Measurements from ENCODE around the gene OMP.

OMP gene

GRCh38 chr11:77107950-77108349 is 5.3 kb downstream of the OMP start:
- no peak for ATAC-seq

DNA sequence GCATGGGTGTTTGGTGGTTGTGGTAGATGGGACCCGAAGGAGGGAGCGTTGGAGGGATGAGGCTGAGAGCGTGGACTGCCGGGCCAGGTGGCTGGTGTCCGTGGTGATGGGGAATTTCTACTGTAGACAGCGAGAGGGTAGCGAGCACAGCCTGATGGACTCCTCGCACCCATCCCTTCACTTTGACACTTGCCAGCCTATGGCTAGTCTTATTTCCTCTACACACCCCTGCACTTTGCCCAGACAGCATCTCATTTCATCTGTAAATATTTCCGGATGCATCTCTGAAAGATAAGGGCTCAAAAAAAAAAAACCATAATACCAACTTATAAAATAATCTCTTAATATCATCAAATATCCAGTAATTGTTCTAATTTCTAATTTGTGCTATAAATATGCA is 5.8 kb downstream of the OMP start:
- no peak for ATAC-seq

- ATAC-seq, result no peak
These were observed 6.8 kb downstream of the OMP start for GRCh38 chr11:77109236-77110019.

GRCh38 chr11:77110836-77111235 is 8.2 kb downstream of the OMP start:
- no peak for ATAC-seq

GRCh38 chr11:77111277-77111676 is 8.6 kb downstream of the OMP start:
- no peak for ATAC-seq

GRCh38 chr11:77111946-77112345 is 9.3 kb downstream of the OMP start:
- no peak for ATAC-seq

GRCh38 chr11:77112641-77113381 is 10.2 kb downstream of the OMP start:
- ATAC-seq, result no peak

- no peak for ATAC-seq
These were observed 10.9 kb downstream of the OMP start for GRCh38 chr11:77113382-77114088.

DNA sequence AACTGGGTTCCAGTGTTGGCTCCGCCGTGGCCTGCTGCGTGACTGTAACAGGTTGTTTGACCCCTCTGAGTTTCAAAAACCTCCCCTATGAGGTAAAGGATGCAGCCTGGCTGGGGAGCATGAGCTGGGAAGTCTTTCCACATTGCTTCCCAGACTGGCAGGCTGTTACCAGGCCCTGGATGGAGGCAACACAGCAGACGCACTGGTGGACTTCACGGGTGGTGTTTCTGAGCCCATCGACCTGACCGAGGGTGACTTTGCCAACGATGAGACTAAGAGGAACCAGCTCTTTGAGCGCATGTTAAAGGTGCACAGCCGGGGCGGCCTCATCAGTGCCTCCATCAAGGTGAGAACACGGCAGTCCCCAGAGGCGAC is 11.4 kb downstream of the OMP start:
- ATAC-seq, result no peak

DNA sequence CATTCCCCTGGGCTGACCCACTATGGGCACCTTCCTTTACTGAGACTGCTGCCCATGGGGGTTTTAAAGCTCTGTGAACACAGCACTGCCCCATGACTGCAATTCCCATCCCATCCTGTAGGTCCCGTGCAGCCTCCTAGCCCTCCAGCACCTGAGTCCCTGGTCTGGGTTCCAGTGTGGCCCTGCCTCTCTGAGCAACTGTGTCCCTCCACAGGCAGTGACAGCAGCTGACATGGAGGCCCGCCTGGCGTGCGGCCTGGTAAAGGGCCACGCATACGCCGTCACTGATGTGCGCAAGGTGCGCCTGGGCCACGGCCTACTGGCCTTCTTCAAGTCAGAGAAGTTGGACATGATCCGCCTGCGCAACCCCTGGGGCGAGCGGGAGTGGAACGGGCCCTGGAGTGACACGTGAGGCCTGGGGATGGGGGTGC is 12.6 kb downstream of the OMP start:
- ATAC-seq, result no peak

DNA sequence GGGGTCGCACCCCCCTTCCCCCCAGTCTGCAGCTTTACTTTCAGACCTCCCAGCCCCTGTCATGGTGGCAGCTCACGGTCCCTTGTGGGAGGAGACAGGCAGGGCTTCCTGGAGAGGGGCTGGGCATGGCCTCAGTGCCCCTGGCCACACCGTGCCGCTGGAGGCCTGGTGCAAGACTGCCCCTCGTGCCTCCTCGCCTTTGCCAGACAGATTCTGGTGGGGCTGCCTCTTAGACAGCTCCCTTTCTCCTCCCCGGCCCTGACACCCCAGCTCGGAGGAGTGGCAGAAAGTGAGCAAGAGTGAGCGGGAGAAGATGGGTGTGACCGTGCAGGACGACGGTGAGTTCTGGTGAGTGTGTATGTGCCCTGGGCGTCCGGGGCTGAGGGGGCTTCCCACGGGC is 13.3 kb downstream of the OMP start:
- ATAC-seq, result no peak

DNA sequence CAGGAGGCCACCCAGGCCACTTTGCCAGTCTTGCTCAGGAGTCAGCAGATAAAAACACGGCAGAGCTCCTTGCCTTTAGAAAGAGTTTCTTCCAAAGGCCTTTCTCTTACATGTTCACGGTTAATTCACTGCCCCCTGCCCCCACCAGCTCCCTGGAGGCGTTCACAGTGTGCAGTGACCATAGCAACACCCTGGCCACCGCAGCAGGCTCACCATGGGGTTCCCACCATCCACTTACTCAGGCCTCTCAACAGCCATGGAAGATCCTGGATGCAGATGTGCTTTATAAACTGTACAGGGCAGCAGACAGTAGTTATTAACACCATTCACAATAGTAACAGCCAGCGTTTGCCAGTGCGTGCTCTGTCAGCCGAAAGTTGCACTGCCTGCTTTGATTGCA is 14.9 kb downstream of the OMP start:
- ATAC-seq, result no peak

- no peak for ATAC-seq
These were observed 15.4 kb downstream of the OMP start for GRCh38 chr11:77118086-77118485.

DNA sequence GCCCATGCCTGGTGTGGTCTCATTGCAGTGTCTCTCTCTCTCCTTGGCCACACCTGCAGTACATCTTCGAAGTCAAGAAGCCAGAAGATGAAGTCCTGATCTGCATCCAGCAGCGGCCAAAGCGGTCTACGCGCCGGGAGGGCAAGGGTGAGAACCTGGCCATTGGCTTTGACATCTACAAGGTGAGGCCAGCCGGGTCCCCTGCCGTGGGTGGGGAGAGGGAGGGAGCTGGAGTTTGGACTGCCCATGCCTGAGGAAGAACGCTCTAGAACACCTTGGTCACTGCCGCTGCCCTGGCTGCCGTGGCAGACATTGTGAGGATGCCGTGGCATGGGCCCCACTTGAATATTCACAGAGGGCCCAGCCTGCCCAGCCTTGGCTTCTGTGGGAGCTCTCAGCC is 16.3 kb downstream of the OMP start:
- no peak for ATAC-seq

DNA sequence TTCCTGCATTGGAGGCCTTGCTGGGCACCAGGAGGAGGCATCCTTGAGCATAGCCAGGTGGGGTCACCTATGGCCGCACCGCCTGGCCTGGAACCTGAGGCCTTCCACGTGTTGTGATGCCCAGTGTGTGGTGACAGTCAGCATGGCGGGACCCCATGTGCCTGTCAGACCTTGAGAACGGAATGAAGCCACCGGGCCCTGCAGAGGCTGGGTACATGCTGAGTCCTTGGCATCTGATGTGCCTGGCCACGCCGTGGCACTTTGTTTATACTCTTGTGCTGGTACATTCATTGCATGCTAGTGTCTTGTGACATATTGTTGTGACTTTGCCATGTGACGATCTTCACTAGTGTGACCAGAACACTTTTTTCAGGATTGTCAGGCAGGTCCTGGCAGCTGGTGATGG is 16.9 kb downstream of the OMP start:
- no peak for ATAC-seq

DNA sequence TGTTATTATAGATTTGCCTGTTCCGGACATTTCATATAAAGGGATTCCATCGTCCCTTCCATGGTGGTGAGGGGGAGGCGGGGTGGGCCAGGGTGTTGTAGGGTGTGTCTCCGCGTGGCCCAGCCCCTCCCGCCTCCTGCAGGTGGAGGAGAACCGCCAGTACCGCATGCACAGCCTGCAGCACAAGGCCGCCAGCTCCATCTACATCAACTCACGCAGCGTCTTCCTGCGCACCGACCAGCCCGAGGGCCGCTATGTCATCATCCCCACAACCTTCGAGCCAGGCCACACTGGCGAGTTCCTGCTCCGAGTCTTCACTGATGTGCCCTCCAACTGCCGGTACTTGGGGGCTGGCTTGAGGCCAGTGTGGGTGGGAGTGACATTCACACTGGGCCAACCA is 17.9 kb downstream of the OMP start:
- no peak for ATAC-seq

- ATAC-seq, result no peak
These were observed 18.5 kb downstream of the OMP start for GRCh38 chr11:77121096-77121640.

DNA sequence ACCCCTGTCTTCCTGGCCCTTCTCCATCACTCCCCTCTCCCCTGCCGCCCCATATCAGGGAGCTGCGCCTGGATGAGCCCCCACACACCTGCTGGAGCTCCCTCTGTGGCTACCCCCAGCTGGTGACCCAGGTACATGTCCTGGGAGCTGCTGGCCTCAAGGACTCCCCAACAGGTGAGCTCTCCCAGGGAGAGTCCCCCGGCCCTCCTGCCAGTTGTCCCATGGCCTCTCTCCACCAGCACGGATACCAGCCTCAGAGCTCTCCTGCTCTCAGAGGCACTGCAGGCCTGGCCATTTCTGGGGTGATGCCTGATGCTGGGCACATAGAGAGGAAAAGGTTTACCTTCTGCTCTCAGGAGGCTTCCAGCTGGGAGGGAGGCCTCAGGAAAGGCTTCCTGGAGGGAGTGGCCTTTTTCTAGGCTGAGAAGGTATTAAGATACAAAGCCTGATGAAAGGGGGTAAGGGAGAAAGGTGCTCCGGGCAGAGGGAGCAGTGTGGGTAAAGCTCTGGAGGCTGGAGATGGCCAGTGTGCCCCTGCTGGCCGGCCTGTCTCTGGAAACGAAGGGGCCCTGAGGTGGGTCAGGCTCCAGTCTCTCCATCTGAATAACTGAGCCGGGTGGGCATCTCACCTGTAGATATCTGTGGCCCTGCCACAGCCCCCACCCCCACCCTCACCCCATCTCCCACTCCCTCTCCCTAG is 19.4 kb downstream of the OMP start:
- ATAC-seq, result no peak

DNA sequence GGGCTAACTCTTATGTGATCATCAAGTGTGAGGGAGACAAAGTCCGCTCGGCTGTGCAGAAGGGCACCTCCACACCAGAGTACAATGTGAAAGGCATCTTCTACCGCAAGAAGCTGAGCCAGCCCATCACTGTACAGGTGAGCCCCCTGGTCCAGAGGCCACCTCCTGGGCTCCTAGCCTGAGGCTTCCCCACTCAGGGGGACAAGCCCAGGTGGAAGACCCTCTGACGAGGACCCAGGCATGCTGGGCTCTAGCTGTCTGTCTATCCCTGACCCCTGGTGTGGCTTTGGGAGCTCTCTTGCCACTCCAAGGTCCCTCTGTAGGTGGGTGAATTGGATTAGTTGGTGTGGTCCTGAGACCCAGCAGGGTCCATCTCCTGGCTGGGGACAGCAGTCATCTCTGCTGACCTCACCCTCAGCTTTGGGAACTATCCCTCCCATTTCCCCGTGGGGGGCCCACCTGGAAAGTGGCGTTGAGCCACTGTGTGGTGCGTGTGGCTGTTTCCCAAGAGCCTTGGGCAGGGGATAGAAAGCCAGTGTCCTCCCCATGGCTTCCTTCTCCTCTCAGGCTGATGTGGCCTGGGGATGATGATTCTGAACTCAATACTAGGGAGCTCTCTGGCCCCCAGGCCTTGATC is 20.1 kb downstream of the OMP start:
- ATAC-seq, result no peak

DNA sequence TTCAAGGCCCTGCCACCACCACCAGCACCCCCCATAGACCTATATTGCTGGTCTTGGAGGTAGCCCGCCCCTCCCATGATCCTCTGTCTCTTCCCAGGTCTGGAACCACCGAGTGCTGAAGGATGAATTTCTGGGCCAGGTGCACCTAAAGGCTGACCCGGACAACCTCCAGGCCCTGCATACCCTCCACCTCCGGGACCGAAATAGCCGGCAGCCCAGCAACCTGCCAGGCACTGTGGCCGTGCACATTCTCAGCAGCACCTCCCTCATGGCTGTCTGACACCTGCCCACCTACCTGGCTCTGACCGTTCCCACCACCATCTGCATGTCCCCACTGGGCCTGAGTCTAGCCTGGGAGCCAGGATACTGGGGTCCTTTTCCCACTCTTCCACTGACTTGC is 21.0 kb downstream of the OMP start:
- no peak for ATAC-seq

DNA sequence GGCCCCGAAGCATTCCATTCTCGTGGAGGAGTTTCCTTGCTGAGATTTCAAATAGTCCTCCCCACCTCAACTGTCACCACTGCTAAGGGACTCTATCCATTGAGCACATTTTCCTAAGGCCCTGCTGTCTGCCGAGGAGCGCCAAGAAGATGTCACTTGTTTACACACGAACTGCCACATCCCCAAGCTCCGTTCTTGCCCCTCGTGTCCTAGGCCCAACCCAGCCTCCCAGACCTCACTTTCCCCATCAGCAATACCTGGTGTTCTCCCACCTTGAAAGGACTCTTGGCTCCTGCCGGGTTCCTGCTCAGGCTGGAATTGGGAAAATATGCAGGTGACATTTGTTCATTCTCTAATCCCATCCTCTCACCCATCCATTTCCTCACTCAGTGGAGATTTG is 21.4 kb downstream of the OMP start:
- no peak for ATAC-seq

DNA sequence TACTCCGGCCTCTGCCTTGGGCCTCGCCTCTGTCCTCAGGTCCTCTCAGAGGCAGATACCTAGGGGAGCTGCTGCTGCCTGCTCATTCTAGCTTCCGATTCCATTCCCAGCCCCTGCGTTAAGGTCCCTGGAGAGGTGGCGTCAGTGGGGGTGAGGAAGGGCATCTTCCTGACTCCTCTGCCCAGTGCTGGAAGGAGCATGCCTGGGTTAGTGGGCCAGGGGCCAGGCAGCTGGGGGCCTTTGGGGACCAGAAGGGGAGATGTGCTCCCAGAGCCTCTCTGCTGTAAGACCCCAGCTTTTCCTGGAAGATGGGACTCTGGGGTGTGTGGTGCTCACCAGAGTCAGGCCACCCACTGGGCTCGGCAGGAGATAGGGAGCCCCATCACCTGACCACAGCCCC is 21.8 kb downstream of the OMP start:
- no peak for ATAC-seq

Data from activated CD4-positive, CD25-positive, alpha-beta regulatory T cell treated with anti-CD3 and anti-CD28 coated beads, Interleukin-2, amount 50 U/mL, for 24 hours (primary cell).